HepG2 (cell line): ENCODE measurements around the gene GHRL. TPM values are rescaled to one million over a fixed set of nuclear protein-coding genes. Genes with fewer than 3 reads are reported as not detected.

ENCODE experiments used
- ATF7 ChIP-seq, 2 experiments: fragments of 450-650 bp in 1 of 2; sonication (generic) in 1 of 2; formaldehyde crosslinking in 1 of 2; IDR thresholded peaks; 2 replicates each; pipeline versions ENCODE4 v1.4.0 to v1.6.1; 2016 to 2020; ENCODE audit warnings: antibody characterized with exemption in 1 of 2, mild to moderate bottlenecking in 1 of 2, missing genetic modification reagents in 1 of 2
- EHMT2 ChIP-seq: fragments of 200-600 bp; sonication (generic); IDR thresholded peaks from 2 replicates; pipeline ENCODE4 v1.7.0; 2017; ENCODE audit warnings: antibody characterized with exemption, low read depth, low read length, borderline replicate concordance
- GATAD1 ChIP-seq: IDR thresholded peaks from 2 replicates; pipeline ENCODE4 v1.6.1; 2016; ENCODE audit warnings: missing genetic modification reagents, missing compliant biosample characterization
- HDAC2 ChIP-seq: sonication (generic); formaldehyde crosslinking; IDR thresholded peaks from 2 replicates; pipeline ENCODE4 v1.4.0; 2020; ENCODE audit warnings: missing genetic modification reagents
- MED13 ChIP-seq: sonication (generic); formaldehyde crosslinking; IDR thresholded peaks from 2 replicates; pipeline ENCODE4 v1.5.0; 2020; ENCODE audit warnings: missing genetic modification reagents
- MEIS2 ChIP-seq: sonication (generic); formaldehyde crosslinking; IDR thresholded peaks from 2 replicates; pipeline ENCODE4 v1.9.0; 2021; ENCODE audit warnings: mild to moderate bottlenecking, missing genetic modification reagents
- MIER3 ChIP-seq: IDR thresholded peaks from 2 replicates; pipeline ENCODE4 v1.6.1; 2016; ENCODE audit warnings: missing compliant biosample characterization, borderline replicate concordance
- NAIF1 ChIP-seq: sonication (generic); formaldehyde crosslinking; IDR thresholded peaks from 2 replicates; pipeline ENCODE4 v1.5.0; 2020; ENCODE audit warnings: mild to moderate bottlenecking, missing genetic modification reagents, borderline replicate concordance
- NFRKB ChIP-seq: fragments of 450-650 bp; IDR thresholded peaks from 2 replicates; pipeline ENCODE4 v1.6.1; 2017
- NR2F2 ChIP-seq: IDR thresholded peaks from 2 replicates; pipeline ENCODE4 v1.6.1; 2012; ENCODE audit warnings: low read depth, inconsistent platforms, borderline replicate concordance
- RBM39 ChIP-seq: fragments of 200-400 bp; formaldehyde crosslinking; IDR thresholded peaks from one replicate; pipeline ENCODE4 v1.6.1; 2018; ENCODE audit warnings: antibody characterized with exemption, mild to moderate bottlenecking, low read depth, low read length; ENCODE audit not compliant: poor library complexity, severe bottlenecking
- ZMYM4 ChIP-seq: sonication (generic); formaldehyde crosslinking; IDR thresholded peaks from 2 replicates; pipeline ENCODE4 v1.8.1; 2023; ENCODE audit warnings: mild to moderate bottlenecking, missing genetic modification reagents
- ZNF121 ChIP-seq: sonication (generic); formaldehyde crosslinking; IDR thresholded peaks from 2 replicates; pipeline ENCODE4 v1.5.0; 2020; ENCODE audit warnings: mild to moderate bottlenecking, missing genetic modification reagents
- ZNF160 ChIP-seq: sonication (generic); formaldehyde crosslinking; IDR thresholded peaks from 2 replicates; pipeline ENCODE4 v1.8.0; 2022; ENCODE audit warnings: mild to moderate bottlenecking, inconsistent platforms, missing genetic modification reagents
- ZNF232 ChIP-seq: sonication (generic); formaldehyde crosslinking; IDR thresholded peaks from 2 replicates; pipeline ENCODE4 v1.4.0; 2020; ENCODE audit warnings: missing genetic modification reagents, borderline replicate concordance
- ZNF263 ChIP-seq: sonication (generic); formaldehyde crosslinking; IDR thresholded peaks from 2 replicates; pipeline ENCODE4 v1.4.0; 2020; ENCODE audit warnings: missing genetic modification reagents
- ZNF292 ChIP-seq: sonication (generic); formaldehyde crosslinking; IDR thresholded peaks from 2 replicates; pipeline ENCODE4 v1.8.1; 2022; ENCODE audit warnings: mild to moderate bottlenecking, low read depth, missing genetic modification reagents, borderline replicate concordance
- ZNF441 ChIP-seq: sonication (generic); formaldehyde crosslinking; IDR thresholded peaks from 2 replicates; pipeline ENCODE4 v1.7.0; 2021; ENCODE audit warnings: missing genetic modification reagents, borderline replicate concordance
- ZNF557 ChIP-seq: sonication (generic); formaldehyde crosslinking; IDR thresholded peaks from 2 replicates; pipeline ENCODE4 v1.4.0; 2020; ENCODE audit warnings: missing genetic modification reagents
- ZSCAN9 ChIP-seq: IDR thresholded peaks from 2 replicates; pipeline ENCODE4 v1.6.1; 2016; ENCODE audit warnings: borderline replicate concordance
- polyA plus RNA-seq, 8 experiments: library from polyadenylated mRNA; depleted of rRNA in 3 of 8; stranded (reverse) in 7 of 8; unstranded in 1 of 8; fragments of >200 nt; fragmentation: Illumina TruSeq in 4 of 8; extraction: Trizol in 4 of 8; gene quantifications; 2 replicates each; pipeline versions ENCODE4 v1.2.1 to v1.2.3, GENCODE V29; 2011 to 2016; ENCODE audit warnings: low read depth in 4 of 8, missing spikeins in 1 of 8, mixed read lengths in 1 of 8; ENCODE audit not compliant: insufficient read depth in 1 of 8
- total RNA-seq, 5 experiments: library from RNA; depleted of rRNA; stranded (reverse); fragments of >200 nt; fragmentation: Illumina TruSeq; extraction: Trizol; gene quantifications; 2 replicates each; pipeline ENCODE4 v1.2.3, GENCODE V29; 2016; ENCODE audit warnings: low read depth in 1 of 5
- TF ChIP-seq, protein P1 (sequence below): sonication (generic); formaldehyde crosslinking; IDR thresholded peaks from 2 replicates; pipeline ENCODE4 v1.9.0; 2022; ENCODE audit warnings: low read depth, missing genetic modification reagents
- TF ChIP-seq, protein P2 (sequence below): IDR thresholded peaks from 2 replicates; pipeline ENCODE4 v1.6.1; 2016; ENCODE audit warnings: missing compliant biosample characterization, missing genetic modification reagents, borderline replicate concordance
- TF ChIP-seq, protein P3 (sequence below): sonication (generic); formaldehyde crosslinking; IDR thresholded peaks from 2 replicates; pipeline ENCODE4 v1.5.0; 2020; ENCODE audit warnings: missing genetic modification reagents
- TF ChIP-seq, protein P4 (sequence below): sonication (generic); formaldehyde crosslinking; IDR thresholded peaks from 2 replicates; pipeline ENCODE4 v1.8.1; 2023; ENCODE audit warnings: mild to moderate bottlenecking, inconsistent platforms, moderate library complexity, missing genetic modification reagents, borderline replicate concordance

The GHRL gene
- total and polyA plus RNA-seq, 2 of the 13 experiments (the other 11 are each of a cell fraction or from before 2014, with no cell fraction given): 0.09 TPM; not detected in 1

DNA sequence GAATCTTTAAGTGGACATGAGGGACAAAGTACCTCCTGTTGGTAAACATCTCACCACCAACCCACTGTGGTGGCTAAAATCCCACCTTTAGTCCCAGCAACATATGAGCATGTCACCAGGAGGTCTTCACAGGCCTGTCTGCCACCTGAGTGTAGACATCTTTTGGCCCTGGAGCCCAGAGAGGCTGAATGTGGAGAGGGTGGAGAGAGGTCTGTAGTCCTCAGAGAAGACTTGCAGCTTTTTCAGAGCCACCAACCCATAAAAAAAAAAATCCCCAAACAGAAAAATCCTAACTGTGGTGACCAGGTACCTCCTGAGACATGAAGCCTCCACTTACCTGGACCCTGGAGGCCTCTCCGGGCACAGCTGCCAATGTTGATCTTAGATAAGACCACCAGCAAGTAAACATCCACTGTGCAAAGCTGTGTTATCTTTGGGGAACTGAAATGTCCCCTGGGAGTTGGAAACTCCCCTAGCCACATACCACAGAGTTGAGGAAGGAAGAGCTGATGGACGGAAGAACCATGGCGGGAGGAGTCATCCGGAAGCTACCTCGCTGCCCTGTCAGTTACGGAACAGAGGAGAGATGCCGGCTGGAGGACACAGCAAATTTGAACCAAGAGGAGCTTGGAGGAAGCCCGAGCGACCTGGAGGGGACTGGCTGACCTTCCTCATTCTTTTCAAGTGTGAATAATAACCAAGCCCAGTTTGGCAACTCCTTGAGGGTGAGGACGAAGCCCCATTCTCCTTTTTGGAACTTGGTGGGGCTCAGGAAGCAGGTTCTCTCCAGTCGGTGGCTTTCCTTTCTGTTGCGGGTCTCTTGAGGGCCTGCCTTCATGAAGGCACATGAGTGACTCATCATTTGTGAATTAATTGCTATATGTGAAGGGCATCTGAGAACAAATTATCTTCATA, at the start of gene GHRL (continued):
- TF ChIP-seq ZMYM4 (CRISPR knock-in tag) (peak; percentile 61), NAIF1 (CRISPR knock-in tag) (no peak), RBM39 (no peak), HDAC2 (peak; percentile 78), NR2F2 (no peak), MED13 (CRISPR knock-in tag) (no peak), ZNF557 (CRISPR knock-in tag) (no peak), ZSCAN9 (CRISPR knock-in tag) (no peak), ZNF441 (CRISPR knock-in tag) (no peak), GATAD1 (CRISPR knock-in tag) (peak; percentile 49; the same call in 1 of the 2 replicates), ZNF121 (CRISPR knock-in tag) (no peak), MEIS2 (0 out of 2 replicates have a peak, but pooled peaks have one; percentile 64), MIER3 (peak; percentile 43; the same call in 1 of the 2 replicates), ZNF160 (CRISPR knock-in tag) (no peak), ZNF263 (CRISPR knock-in tag) (peak; percentile 83), EHMT2 (no peak), NFRKB (no peak), ZNF232 (CRISPR knock-in tag) (0 out of 2 replicates have a peak, but pooled peaks have one; percentile 34), ATF7 (IDR thresholded peaks at IDR 0.05) (no peak), ATF7 (CRISPR knock-in tag; IDR thresholded peaks at IDR 0.05) (no peak), ZNF292 (no peak)
- TF ChIP-seq, protein P1, sequence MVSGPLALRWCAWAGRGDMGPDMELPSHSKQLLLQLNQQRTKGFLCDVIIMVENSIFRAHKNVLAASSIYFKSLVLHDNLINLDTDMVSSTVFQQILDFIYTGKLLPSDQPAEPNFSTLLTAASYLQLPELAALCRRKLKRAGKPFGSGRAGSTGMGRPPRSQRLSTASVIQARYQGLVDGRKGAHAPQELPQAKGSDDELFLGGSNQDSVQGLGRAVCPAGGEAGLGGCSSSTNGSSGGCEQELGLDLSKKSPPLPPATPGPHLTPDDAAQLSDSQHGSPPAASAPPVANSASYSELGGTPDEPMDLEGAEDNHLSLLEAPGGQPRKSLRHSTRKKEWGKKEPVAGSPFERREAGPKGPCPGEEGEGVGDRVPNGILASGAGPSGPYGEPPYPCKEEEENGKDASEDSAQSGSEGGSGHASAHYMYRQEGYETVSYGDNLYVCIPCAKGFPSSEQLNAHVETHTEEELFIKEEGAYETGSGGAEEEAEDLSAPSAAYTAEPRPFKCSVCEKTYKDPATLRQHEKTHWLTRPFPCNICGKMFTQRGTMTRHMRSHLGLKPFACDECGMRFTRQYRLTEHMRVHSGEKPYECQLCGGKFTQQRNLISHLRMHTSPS (CRISPR knock-in tag): peak; percentile 66; the same call in 1 of the 2 replicates
- TF ChIP-seq, protein P2, sequence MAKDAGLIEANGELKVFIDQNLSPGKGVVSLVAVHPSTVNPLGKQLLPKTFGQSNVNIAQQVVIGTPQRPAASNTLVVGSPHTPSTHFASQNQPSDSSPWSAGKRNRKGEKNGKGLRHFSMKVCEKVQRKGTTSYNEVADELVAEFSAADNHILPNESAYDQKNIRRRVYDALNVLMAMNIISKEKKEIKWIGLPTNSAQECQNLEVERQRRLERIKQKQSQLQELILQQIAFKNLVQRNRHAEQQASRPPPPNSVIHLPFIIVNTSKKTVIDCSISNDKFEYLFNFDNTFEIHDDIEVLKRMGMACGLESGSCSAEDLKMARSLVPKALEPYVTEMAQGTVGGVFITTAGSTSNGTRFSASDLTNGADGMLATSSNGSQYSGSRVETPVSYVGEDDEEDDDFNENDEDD (CRISPR knock-in tag): peak; percentile 18; the same call in 1 of the 2 replicates
- TF ChIP-seq, protein P3, sequence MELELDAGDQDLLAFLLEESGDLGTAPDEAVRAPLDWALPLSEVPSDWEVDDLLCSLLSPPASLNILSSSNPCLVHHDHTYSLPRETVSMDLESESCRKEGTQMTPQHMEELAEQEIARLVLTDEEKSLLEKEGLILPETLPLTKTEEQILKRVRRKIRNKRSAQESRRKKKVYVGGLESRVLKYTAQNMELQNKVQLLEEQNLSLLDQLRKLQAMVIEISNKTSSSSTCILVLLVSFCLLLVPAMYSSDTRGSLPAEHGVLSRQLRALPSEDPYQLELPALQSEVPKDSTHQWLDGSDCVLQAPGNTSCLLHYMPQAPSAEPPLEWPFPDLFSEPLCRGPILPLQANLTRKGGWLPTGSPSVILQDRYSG (CRISPR knock-in tag): no peak
- TF ChIP-seq, protein P4, sequence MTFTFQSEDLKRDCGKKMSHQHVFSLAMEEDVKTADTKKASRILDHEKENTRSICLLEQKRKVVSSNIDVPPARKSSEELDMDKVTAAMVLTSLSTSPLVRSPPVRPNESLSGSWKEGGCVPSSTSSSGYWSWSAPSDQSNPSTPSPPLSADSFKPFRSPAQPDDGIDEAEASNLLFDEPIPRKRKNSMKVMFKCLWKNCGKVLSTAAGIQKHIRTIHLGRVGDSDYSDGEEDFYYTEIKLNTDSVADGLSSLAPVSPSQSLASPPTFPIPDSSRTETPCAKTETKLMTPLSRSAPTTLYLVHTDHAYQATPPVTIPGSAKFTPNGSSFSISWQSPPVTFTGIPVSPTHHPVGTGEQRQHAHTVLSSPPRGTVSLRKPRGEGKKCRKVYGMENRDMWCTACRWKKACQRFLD (CRISPR knock-in tag): no peak
